OCI-LY1 (cell line): ENCODE data around the gene CCL20.

Experiments used
- CTCF ChIP-seq: fragments of 200-600 bp; sonication (generic), shearing (Covaris generic); IDR thresholded peaks from 2 replicates; pipeline ENCODE4 v1.5.1; 2017; ENCODE audit warnings: mild to moderate bottlenecking, antibody characterized with exemption, low read length, moderate library complexity, mixed read lengths
- EZH2 ChIP-seq: fragments of 200-600 bp; sonication (generic), shearing (Covaris generic); IDR thresholded peaks from 2 replicates; pipeline ENCODE4 v1.8.0; 2017; ENCODE audit warnings: borderline replicate concordance, mixed run types, mild to moderate bottlenecking, antibody characterized with exemption, low read length, moderate library complexity, mixed read lengths

- TF ChIP-seq CTCF: no peak
- no peak for TF ChIP-seq EZH2
Measured at GRCh38 chr2:227817850-227818674, 4.4 kb downstream of the CCL20 start.
